ENCODE results near the gene SCUBE1. TPM values are rescaled to one million over a fixed set of nuclear protein-coding genes. Genes with fewer than 3 reads are reported as not detected.

The SCUBE1 gene
- total RNA-seq, 1 donor from 2014 or later = 25.9 TPM

DNA sequence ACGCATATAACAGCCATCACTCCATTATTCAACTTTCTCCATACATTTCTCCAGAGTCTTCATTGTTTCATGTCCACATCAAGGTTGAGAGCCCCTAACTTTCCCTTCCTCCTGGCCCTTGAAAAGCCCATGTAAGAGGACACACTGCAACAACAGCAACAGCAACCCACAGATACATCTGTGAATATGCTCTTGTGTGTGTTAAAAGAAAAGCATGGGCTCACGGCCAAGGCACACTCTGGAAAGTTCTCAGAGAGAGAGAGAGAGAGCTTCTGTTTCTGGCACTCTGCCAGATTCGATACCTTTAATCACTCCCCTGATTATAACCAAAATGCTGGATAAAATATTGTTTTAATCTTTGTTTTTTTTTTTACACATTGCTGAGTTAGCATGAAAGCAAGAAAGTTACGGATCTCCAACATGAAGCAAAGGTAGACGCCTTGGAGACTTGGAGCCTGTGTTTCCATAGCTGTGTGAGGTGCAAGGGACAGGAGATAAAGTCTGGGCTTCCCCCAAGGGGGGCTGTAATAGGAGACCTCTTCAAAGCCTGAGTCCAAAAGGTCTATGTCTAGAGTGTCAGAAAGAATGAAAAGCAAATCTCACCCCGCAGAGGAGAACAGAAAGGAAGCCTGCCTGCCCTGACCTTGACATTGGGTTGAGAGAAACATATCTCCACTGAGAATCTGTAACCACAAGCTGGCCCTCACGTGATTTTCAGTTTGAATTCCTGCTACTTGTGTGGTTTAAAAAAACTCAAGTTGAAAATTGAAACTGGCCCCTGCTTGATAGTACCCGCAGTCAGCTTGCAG lies 34.9 kb upstream of the SCUBE1 start:
- H3K9ac ChIP-seq = no peak overlapping the region
- peaks cover 20% of the 10 kb centered on the region for H3K4me1 Mint-ChIP-seq
- peaks cover 5% of the 10 kb centered on the region for H3K4me1 ChIP-seq
- H2AFZ ChIP-seq (replicated peaks) = no peak overlapping the region
- DNase-seq (ENCODE audit: low spot score) = no peak
- H3K9me3 ChIP-seq (ENCODE audit: low read depth) = no peaks in the 10 kb centered on the region
- H3K4me3 Mint-ChIP-seq = no peak overlapping the region
- H3K27me3 ChIP-seq = no peaks in the 10 kb centered on the region
- TF ChIP-seq EZH2 (IDR thresholded peaks at IDR 0.05) = no peak
- no peak for TF ChIP-seq EZH2phosphoT487 (IDR thresholded peaks at IDR 0.05)
- TF ChIP-seq, protein P1, sequence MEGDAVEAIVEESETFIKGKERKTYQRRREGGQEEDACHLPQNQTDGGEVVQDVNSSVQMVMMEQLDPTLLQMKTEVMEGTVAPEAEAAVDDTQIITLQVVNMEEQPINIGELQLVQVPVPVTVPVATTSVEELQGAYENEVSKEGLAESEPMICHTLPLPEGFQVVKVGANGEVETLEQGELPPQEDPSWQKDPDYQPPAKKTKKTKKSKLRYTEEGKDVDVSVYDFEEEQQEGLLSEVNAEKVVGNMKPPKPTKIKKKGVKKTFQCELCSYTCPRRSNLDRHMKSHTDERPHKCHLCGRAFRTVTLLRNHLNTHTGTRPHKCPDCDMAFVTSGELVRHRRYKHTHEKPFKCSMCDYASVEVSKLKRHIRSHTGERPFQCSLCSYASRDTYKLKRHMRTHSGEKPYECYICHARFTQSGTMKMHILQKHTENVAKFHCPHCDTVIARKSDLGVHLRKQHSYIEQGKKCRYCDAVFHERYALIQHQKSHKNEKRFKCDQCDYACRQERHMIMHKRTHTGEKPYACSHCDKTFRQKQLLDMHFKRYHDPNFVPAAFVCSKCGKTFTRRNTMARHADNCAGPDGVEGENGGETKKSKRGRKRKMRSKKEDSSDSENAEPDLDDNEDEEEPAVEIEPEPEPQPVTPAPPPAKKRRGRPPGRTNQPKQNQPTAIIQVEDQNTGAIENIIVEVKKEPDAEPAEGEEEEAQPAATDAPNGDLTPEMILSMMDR (IDR thresholded peaks at IDR 0.05) = no peak
- no peak overlapping the region for H3K27ac Mint-ChIP-seq
- H3K4me2 ChIP-seq = no peak overlapping the region
- no peaks in the 10 kb centered on the region for H3K36me3 Mint-ChIP-seq
- H3F3A ChIP-seq (ENCODE audit: low read depth) = no peaks in the 10 kb centered on the region
- peaks cover 19% of the 10 kb centered on the region for H3K27me3 Mint-ChIP-seq (ENCODE audit: insufficient read depth, low read depth)
- no peak overlapping the region for H3K4me3 ChIP-seq
- H3K79me2 ChIP-seq (ENCODE audit: low read depth) = no peaks in the 10 kb centered on the region
- peaks cover 3% of the 10 kb centered on the region for H3K9me3 Mint-ChIP-seq
- no peak overlapping the region for H3K27ac ChIP-seq
- H4K20me1 ChIP-seq (ENCODE audit: low read depth) = no peaks in the 10 kb centered on the region
- no peaks in the 10 kb centered on the region for H3K36me3 ChIP-seq

DNA sequence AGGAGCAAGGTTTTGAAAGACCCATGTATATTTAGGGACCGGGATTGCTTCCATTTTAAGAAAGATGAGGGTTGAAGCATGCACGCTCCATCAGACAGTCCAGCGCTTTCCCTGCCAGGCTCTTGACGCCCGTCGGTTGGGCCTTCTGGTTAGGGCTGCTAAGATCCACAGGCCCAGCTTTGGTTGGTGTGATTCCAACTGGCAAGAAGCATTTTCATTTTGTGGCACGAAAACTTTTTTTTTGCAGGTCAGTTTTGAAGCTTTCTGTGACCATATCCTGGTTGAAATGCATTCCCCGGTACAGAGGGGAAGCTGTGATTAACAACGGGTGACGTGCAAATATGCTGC lies 34.4 kb upstream of the SCUBE1 start:
- Histone ChIP-seq H3K9me3 (ENCODE audit: low read depth) (no peaks in the 10 kb centered on the region), H3K4me1 (peaks cover 5% of the 10 kb centered on the region), H3K79me2 (ENCODE audit: low read depth) (no peaks in the 10 kb centered on the region), H3K27ac (no peak overlapping the region), H3K36me3 (no peaks in the 10 kb centered on the region), H2AFZ (replicated peaks) (no peak overlapping the region), H3K4me3 (no peak overlapping the region), H4K20me1 (ENCODE audit: low read depth) (no peaks in the 10 kb centered on the region), H3F3A (ENCODE audit: low read depth) (no peaks in the 10 kb centered on the region), H3K27me3 (no peaks in the 10 kb centered on the region), H3K4me2 (no peak overlapping the region), H3K9ac (no peak overlapping the region)
- H3K4me3 Mint-ChIP-seq = no peak overlapping the region
- no peaks in the 10 kb centered on the region for H3K36me3 Mint-ChIP-seq
- H3K27me3 Mint-ChIP-seq (ENCODE audit: insufficient read depth, low read depth) = peaks cover 19% of the 10 kb centered on the region
- no peak overlapping the region for H3K27ac Mint-ChIP-seq
- TF ChIP-seq, protein P1 (IDR thresholded peaks at IDR 0.05) = no peak
- TF ChIP-seq EZH2 (IDR thresholded peaks at IDR 0.05) (no peak), EZH2phosphoT487 (IDR thresholded peaks at IDR 0.05) (no peak)
- peaks cover 20% of the 10 kb centered on the region for H3K4me1 Mint-ChIP-seq
- peaks cover 3% of the 10 kb centered on the region for H3K9me3 Mint-ChIP-seq
- no peak for DNase-seq (ENCODE audit: low spot score)

DNA sequence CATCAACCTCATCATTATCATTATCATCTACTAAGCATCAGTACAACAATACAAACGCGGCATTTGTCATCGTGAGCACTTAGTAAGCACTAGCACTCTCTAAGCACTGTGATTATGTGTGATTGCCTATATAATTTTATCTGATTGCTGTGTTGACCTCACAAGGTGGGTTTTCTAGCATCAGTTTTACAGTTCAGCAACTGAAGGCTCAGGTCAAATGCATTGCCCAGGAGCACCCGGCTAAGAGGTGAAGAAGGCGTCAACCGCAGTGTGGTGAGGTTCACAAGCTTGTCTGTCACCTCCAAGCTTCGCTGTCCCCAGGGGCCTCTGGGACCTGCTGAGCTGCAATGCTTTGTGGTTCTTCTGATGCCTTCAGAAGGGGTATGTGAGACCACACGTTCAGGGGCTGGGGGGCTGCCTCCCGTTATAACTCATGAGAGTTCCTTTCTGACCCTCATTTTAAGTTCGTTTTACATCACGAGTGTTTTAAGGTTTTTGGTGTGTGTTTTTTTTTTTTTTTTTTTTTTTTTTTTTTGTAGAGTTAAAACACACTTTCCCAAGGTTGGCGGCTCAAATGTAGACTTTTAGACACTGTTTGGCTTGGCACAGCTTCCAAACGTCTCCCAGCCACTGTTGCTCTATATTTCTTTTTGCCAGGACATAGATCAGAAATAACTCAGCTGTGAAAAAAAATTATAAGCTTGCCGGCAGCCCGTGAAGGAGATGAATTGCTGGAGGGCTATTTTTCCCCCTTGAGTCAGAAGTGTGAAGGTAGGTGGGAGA lies 33.8 kb upstream of the SCUBE1 start:
- no peaks in the 10 kb centered on the region for H3K36me3 Mint-ChIP-seq
- peaks cover 19% of the 10 kb centered on the region for H3K27me3 Mint-ChIP-seq (ENCODE audit: insufficient read depth, low read depth)
- Histone ChIP-seq H3K4me2 (no peak overlapping the region), H3K27ac (no peak overlapping the region), H4K20me1 (ENCODE audit: low read depth) (no peaks in the 10 kb centered on the region), H3K4me3 (no peak overlapping the region), H3K4me1 (peaks cover 5% of the 10 kb centered on the region), H3K36me3 (no peaks in the 10 kb centered on the region), H3K9me3 (ENCODE audit: low read depth) (no peaks in the 10 kb centered on the region), H3K79me2 (ENCODE audit: low read depth) (no peaks in the 10 kb centered on the region), H3F3A (ENCODE audit: low read depth) (no peaks in the 10 kb centered on the region), H2AFZ (replicated peaks) (no peak overlapping the region), H3K27me3 (no peaks in the 10 kb centered on the region), H3K9ac (no peak overlapping the region)
- TF ChIP-seq, protein P1 (IDR thresholded peaks at IDR 0.05) = no peak
- TF ChIP-seq EZH2phosphoT487 (IDR thresholded peaks at IDR 0.05) (no peak), EZH2 (IDR thresholded peaks at IDR 0.05) (no peak)
- H3K27ac Mint-ChIP-seq = no peak overlapping the region
- no peak overlapping the region for H3K4me3 Mint-ChIP-seq
- peaks cover 3% of the 10 kb centered on the region for H3K9me3 Mint-ChIP-seq
- peaks cover 20% of the 10 kb centered on the region for H3K4me1 Mint-ChIP-seq
- DNase-seq (ENCODE audit: low spot score) = no peak
